HepG2 (cell line): ENCODE data around the gene SMG7. TPM values are rescaled to one million over a fixed set of nuclear protein-coding genes. Genes with fewer than 3 reads are reported as not detected.
A peak's percentile ranks its signal among the peaks of the same experiment; 100 is the strongest.

Source experiments
- IKZF1 ChIP-seq: fragments of 450-650 bp; IDR thresholded peaks from 2 replicates; pipeline ENCODE4 v1.7.1; 2016
- JUNB ChIP-seq: sonication (generic); formaldehyde crosslinking; IDR thresholded peaks from 2 replicates; pipeline ENCODE4 v1.8.0; 2022; ENCODE audit warnings: missing genetic modification reagents, mild to moderate bottlenecking, borderline replicate concordance
- KAT8 ChIP-seq: IDR thresholded peaks from 2 replicates; pipeline ENCODE4 v1.6.1; 2016; ENCODE audit warnings: missing genetic modification reagents, missing compliant biosample characterization
- MYNN ChIP-seq: sonication (generic); formaldehyde crosslinking; IDR thresholded peaks from 2 replicates; pipeline ENCODE4 v1.4.0; 2020; ENCODE audit warnings: mild to moderate bottlenecking, low read depth, missing genetic modification reagents
- NCOA2 ChIP-seq: sonication (generic); formaldehyde crosslinking; IDR thresholded peaks from 2 replicates; pipeline ENCODE4 v1.8.0; 2022; ENCODE audit warnings: inconsistent platforms
- SALL2 ChIP-seq: sonication (generic); formaldehyde crosslinking; IDR thresholded peaks from 2 replicates; pipeline ENCODE4 v1.8.1; 2023; ENCODE audit warnings: mild to moderate bottlenecking, missing genetic modification reagents, inconsistent platforms
- SOX13 ChIP-seq, 3 experiments: fragments of 450-650 bp in 1 of 3; sonication (generic) in 1 of 3; formaldehyde crosslinking in 1 of 3; IDR thresholded peaks in 2 of 3; conservative IDR thresholded peaks in 1 of 3; 2 replicates each; pipeline versions ENCODE4 v1.5.0 to v1.6.1; 2016 to 2020; ENCODE audit warnings: antibody characterized with exemption in 1 of 3, mild to moderate bottlenecking in 1 of 3, missing compliant biosample characterization in 1 of 3, missing genetic modification reagents in 1 of 3, moderate library complexity in 1 of 3
- ZBTB21 ChIP-seq: sonication (generic); formaldehyde crosslinking; IDR thresholded peaks from 2 replicates; pipeline ENCODE4 v1.4.0; 2020; ENCODE audit warnings: missing genetic modification reagents
- ZNF124 ChIP-seq: sonication (generic); formaldehyde crosslinking; IDR thresholded peaks from 2 replicates; pipeline ENCODE4 v1.4.0; 2020; ENCODE audit warnings: missing genetic modification reagents
- ZNF232 ChIP-seq: sonication (generic); formaldehyde crosslinking; IDR thresholded peaks from 2 replicates; pipeline ENCODE4 v1.4.0; 2020; ENCODE audit warnings: missing genetic modification reagents, borderline replicate concordance
- ZNF292 ChIP-seq: sonication (generic); formaldehyde crosslinking; IDR thresholded peaks from 2 replicates; pipeline ENCODE4 v1.8.1; 2022; ENCODE audit warnings: mild to moderate bottlenecking, low read depth, missing genetic modification reagents, borderline replicate concordance
- ZNF331 ChIP-seq: sonication (generic); formaldehyde crosslinking; IDR thresholded peaks from 2 replicates; pipeline ENCODE4 v1.4.0; 2020; ENCODE audit warnings: missing genetic modification reagents
- ZNF430 ChIP-seq: sonication (generic); formaldehyde crosslinking; IDR thresholded peaks from 2 replicates; pipeline ENCODE4 v1.9.0; 2021; ENCODE audit warnings: mild to moderate bottlenecking, missing genetic modification reagents
- ZNF703 ChIP-seq: sonication (generic); formaldehyde crosslinking; IDR thresholded peaks from 2 replicates; pipeline ENCODE4 v1.5.1; 2020; ENCODE audit warnings: missing genetic modification reagents, mild to moderate bottlenecking, moderate library complexity, borderline replicate concordance
- polyA plus RNA-seq, 8 experiments: library from polyadenylated mRNA; depleted of rRNA in 3 of 8; stranded (reverse) in 7 of 8; unstranded in 1 of 8; fragments of >200 nt; fragmentation: Illumina TruSeq in 4 of 8; extraction: Trizol in 4 of 8; gene quantifications; 2 replicates each; pipeline versions ENCODE4 v1.2.1 to v1.2.3, GENCODE V29; 2011 to 2016; ENCODE audit warnings: low read depth in 4 of 8, missing spikeins in 1 of 8, mixed read lengths in 1 of 8; ENCODE audit not compliant: insufficient read depth in 1 of 8
- total RNA-seq, 5 experiments: library from RNA; depleted of rRNA; stranded (reverse); fragments of >200 nt; fragmentation: Illumina TruSeq; extraction: Trizol; gene quantifications; 2 replicates each; pipeline ENCODE4 v1.2.3, GENCODE V29; 2016; ENCODE audit warnings: low read depth in 1 of 5
- TF ChIP-seq, protein P1 (sequence below): fragments of 450-650 bp; IDR thresholded peaks from 2 replicates; pipeline ENCODE4 v1.6.1; 2016
- TF ChIP-seq, protein P2 (sequence below): sonication (generic); IDR thresholded peaks from 2 replicates; pipeline ENCODE4 v1.6.1; 2016; ENCODE audit warnings: low read depth, borderline replicate concordance
- TF ChIP-seq, protein P3 (sequence below), 2 experiments: fragments of 450-650 bp in 1 of 2; sonication (generic) in 1 of 2; formaldehyde crosslinking in 1 of 2; IDR thresholded peaks; 2 replicates each; pipeline versions ENCODE4 v1.6.1 to v1.8.0; 2016 to 2022; ENCODE audit warnings: antibody characterized with exemption in 1 of 2, mild to moderate bottlenecking in 1 of 2, missing genetic modification reagents in 1 of 2

SMG7 gene
- total and polyA plus RNA-seq, 2 of the 13 experiments (the other 11 are each of a cell fraction or from before 2014, with no cell fraction given) = 14.9 to 27.9 TPM

DNA sequence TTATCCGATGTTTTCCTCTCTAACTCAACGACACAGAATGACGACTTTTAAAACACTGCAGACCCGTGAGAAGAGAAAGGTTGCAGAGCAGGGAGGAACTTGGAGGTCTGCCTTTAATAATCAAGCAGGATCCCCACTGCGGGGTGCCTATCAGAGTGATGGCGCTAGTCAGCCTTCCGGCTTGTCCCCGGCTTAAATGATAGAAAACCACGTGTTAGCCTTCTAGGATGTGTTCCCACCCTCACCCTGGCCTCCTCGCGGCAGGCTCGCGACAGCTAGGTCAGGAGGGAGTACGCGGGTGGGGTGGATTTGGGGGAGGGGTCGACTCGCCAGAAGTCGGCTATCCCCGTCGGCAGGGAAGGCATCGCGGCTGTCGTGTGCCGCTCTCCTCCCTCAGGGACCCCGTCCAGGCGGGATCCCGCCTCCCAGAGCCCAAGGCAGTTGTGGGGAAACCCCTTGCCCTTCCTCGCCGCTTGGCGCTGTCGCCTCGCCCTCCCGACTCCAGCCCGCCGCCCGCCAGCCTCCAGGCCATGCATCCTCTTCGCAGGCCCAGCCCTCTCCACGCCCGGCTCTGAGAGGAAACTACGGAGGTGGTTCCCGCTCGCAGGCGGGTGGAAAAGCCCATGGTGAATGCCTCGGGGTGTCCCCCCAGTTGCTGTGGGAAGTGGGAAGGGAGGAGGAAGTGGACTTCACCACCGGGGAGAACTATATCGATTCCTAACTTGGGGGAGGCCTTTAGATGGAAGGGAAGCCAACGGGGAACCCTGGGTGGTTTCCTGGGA lies 1.1 kb upstream of the SMG7 start (continued):
- TF ChIP-seq, protein P1, sequence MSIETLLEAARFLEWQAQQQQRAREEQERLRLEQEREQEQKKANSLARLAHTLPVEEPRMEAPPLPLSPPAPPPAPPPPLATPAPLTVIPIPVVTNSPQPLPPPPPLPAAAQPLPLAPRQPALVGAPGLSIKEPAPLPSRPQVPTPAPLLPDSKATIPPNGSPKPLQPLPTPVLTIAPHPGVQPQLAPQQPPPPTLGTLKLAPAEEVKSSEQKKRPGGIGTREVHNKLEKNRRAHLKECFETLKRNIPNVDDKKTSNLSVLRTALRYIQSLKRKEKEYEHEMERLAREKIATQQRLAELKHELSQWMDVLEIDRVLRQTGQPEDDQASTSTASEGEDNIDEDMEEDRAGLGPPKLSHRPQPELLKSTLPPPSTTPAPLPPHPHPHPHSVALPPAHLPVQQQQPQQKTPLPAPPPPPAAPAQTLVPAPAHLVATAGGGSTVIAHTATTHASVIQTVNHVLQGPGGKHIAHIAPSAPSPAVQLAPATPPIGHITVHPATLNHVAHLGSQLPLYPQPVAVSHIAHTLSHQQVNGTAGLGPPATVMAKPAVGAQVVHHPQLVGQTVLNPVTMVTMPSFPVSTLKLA = 0 out of 2 replicates have a peak, but pooled peaks have one; percentile 21
- TF ChIP-seq ZNF430 (CRISPR knock-in tag) (peak; percentile 73; the same call in 1 of the 2 replicates), ZBTB21 (no peak), SALL2 (CRISPR knock-in tag) (no peak), MYNN (no peak), NCOA2 (peak; percentile 22; the same call in 1 of the 2 replicates), IKZF1 (no peak), ZNF232 (0 out of 2 replicates have a peak, but pooled peaks have one; percentile 57), ZNF703 (CRISPR knock-in tag) (no peak), ZNF124 (CRISPR knock-in tag) (no peak), ZNF292 (CRISPR knock-in tag) (peak; percentile 31; the same call in 1 of the 2 replicates), KAT8 (CRISPR knock-in tag) (no peak), ZNF331 (CRISPR knock-in tag) (no peak), JUNB (CRISPR knock-in tag) (no peak), SOX13 (IDR thresholded peaks at IDR 0.05) (no peak), SOX13 (CRISPR knock-in tag; conservative IDR thresholded peaks at IDR 0.05 in 1 of 2, IDR thresholded peaks at IDR 0.05 in 1 of 2) (no peak; a peak in 1 of 4 replicates)
- TF ChIP-seq, protein P2, sequence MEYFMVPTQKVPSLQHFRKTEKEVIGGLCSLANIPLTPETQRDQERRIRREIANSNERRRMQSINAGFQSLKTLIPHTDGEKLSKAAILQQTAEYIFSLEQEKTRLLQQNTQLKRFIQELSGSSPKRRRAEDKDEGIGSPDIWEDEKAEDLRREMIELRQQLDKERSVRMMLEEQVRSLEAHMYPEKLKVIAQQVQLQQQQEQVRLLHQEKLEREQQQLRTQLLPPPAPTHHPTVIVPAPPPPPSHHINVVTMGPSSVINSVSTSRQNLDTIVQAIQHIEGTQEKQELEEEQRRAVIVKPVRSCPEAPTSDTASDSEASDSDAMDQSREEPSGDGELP = no peak
- TF ChIP-seq, protein P3, sequence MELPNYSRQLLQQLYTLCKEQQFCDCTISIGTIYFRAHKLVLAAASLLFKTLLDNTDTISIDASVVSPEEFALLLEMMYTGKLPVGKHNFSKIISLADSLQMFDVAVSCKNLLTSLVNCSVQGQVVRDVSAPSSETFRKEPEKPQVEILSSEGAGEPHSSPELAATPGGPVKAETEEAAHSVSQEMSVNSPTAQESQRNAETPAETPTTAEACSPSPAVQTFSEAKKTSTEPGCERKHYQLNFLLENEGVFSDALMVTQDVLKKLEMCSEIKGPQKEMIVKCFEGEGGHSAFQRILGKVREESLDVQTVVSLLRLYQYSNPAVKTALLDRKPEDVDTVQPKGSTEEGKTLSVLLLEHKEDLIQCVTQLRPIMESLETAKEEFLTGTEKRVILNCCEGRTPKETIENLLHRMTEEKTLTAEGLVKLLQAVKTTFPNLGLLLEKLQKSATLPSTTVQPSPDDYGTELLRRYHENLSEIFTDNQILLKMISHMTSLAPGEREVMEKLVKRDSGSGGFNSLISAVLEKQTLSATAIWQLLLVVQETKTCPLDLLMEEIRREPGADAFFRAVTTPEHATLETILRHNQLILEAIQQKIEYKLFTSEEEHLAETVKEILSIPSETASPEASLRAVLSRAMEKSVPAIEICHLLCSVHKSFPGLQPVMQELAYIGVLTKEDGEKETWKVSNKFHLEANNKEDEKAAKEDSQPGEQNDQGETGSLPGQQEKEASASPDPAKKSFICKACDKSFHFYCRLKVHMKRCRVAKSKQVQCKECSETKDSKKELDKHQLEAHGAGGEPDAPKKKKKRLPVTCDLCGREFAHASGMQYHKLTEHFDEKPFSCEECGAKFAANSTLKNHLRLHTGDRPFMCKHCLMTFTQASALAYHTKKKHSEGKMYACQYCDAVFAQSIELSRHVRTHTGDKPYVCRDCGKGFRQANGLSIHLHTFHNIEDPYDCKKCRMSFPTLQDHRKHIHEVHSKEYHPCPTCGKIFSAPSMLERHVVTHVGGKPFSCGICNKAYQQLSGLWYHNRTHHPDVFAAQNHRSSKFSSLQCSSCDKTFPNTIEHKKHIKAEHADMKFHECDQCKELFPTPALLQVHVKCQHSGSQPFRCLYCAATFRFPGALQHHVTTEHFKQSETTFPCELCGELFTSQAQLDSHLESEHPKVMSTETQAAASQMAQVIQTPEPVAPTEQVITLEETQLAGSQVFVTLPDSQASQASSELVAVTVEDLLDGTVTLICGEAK (IDR thresholded peaks at IDR 0.05) = no peak
- TF ChIP-seq, protein P3 (CRISPR knock-in tag; IDR thresholded peaks at IDR 0.05) = peak; percentile 79
